Measurements from ENCODE around the gene SEC22A.

The SEC22A gene

DNA sequence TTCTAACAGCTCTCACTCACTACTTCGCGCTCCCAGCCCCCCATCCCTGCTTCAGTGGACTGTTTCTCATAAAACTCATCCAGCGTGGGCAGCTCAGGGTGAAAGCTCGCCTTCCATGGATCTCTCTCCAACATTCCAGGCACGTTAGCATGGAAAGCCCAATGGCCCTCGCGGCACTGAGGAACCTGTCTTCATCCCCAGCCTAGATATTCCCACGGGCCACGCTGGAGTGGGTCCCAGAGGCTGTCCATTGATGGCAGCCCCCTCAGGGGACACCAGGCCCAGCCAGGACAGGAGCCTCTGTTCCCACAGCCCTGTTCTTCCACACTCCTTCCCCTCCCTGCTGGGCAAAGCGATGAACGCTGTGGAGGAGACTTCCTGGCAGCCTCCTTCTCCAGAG is 121.1 kb downstream of the SEC22A start:
- H3K9me3 ChIP-seq (ENCODE audit: control insufficient read depth, low read length): no peaks in the 10 kb centered on the region
- no peak overlapping the region for H3K27ac ChIP-seq (ENCODE audit: insufficient read depth, low read length, poor library complexity, severe bottlenecking)
- H3K4me1 ChIP-seq (ENCODE audit: control insufficient read depth, insufficient read depth, low read length, poor library complexity, severe bottlenecking): no peaks in the 10 kb centered on the region
- H3K27me3 ChIP-seq (replicated peaks; ENCODE audit: control insufficient read depth, insufficient read depth, low read length, poor library complexity, severe bottlenecking): no peaks in the 10 kb centered on the region
- H3K36me3 ChIP-seq (ENCODE audit: control insufficient read depth, insufficient read depth, low read length): no peaks in the 10 kb centered on the region
- no peak for DNase-seq
- H3K4me3 ChIP-seq (ENCODE audit: insufficient read depth, low read depth, low read length, poor library complexity, severe bottlenecking): no peak overlapping the region
